Measurements from ENCODE around the gene RRP15.
"Not testable (repeated sequence)": the region's sequence is repeated elsewhere in the genome, so short reads cannot be mapped to it uniquely, and the experiment has no call there.

The RRP15 gene

GRCh38 chr1:218294546-218294945 is 9.5 kb downstream of the RRP15 start:
- intact Hi-C loops (cut with DNase I): no loop called here
- no peak for DNase-seq

- intact Hi-C loops (cut with DNase I): no loop called here
- no peak for DNase-seq
These were observed 11.1 kb downstream of the RRP15 start for GRCh38 chr1:218296162-218296561.

GRCh38 chr1:218297461-218297860 is 12.4 kb downstream of the RRP15 start:
- intact Hi-C loops (cut with DNase I): no loop called here
- DNase-seq: no peak

- intact Hi-C loops (cut with DNase I): no loop called here
- DNase-seq: no peak
These were observed 12.8 kb downstream of the RRP15 start for GRCh38 chr1:218297867-218298266.

- DNase-seq: no peak
- intact Hi-C loops (cut with DNase I): no loop called here
These were observed 13.3 kb downstream of the RRP15 start for GRCh38 chr1:218298398-218298797.

GRCh38 chr1:218299416-218299815 is 14.3 kb downstream of the RRP15 start:
- intact Hi-C loops (cut with DNase I): no loop called here
- no peak for DNase-seq

- DNase-seq: no peak
- intact Hi-C loops (cut with DNase I): no loop called here
These were observed 16.1 kb downstream of the RRP15 start for GRCh38 chr1:218301217-218301616.

- intact Hi-C loops (cut with DNase I): no loop called here
- no peak for DNase-seq
These were observed 17.1 kb downstream of the RRP15 start for GRCh38 chr1:218302155-218302554.

- DNase-seq: no peak
- intact Hi-C loops (cut with DNase I): no loop called here
These were observed 18.2 kb downstream of the RRP15 start for GRCh38 chr1:218303176-218303879.

GRCh38 chr1:218304281-218305039 is 19.4 kb downstream of the RRP15 start:
- peak in 3 of 10 donors; percentile 22 to 40 (median 22) for DNase-seq
- intact Hi-C loops (cut with DNase I): no loop called here

GRCh38 chr1:218305472-218306064 is 20.5 kb downstream of the RRP15 start:
- intact Hi-C loops (cut with DNase I): no loop called here

GRCh38 chr1:218312509-218312908 is 27.4 kb downstream of the RRP15 start:
- intact Hi-C loops (cut with DNase I): no loop called here

More at GRCh38 chr1:218305472-218306064, 20.5 kb downstream of the RRP15 start:
- no peak for DNase-seq

GRCh38 chr1:218314316-218314715 is 29.2 kb downstream of the RRP15 start:
- intact Hi-C loops (cut with DNase I): no loop called here
- DNase-seq: no peak

More at GRCh38 chr1:218312509-218312908, 27.4 kb downstream of the RRP15 start:
- DNase-seq: no peak

- intact Hi-C loops (cut with DNase I): no loop called here
- DNase-seq: no peak
These were observed 30.5 kb downstream of the RRP15 start for GRCh38 chr1:218315638-218316037.

- no peak for DNase-seq
- intact Hi-C loops (cut with DNase I): no loop called here
These were observed 32.0 kb downstream of the RRP15 start for GRCh38 chr1:218317061-218317460.

GRCh38 chr1:218320182-218320581 is 35.1 kb downstream of the RRP15 start:
- DNase-seq; intact Hi-C loops (cut with DNase I): not testable (repeated sequence)

GRCh38 chr1:218322762-218323161 is 37.7 kb downstream of the RRP15 start:
- intact Hi-C loops (cut with DNase I): no loop called here
- peak in 1 of 10 donors; percentile 79 for DNase-seq

GRCh38 chr1:218323568-218324225 is 38.6 kb downstream of the RRP15 start:
- DNase-seq: peak in 1 of 10 donors; percentile 76
- intact Hi-C loops (cut with DNase I): no loop called here

- intact Hi-C loops (cut with DNase I): no loop called here
- DNase-seq: peak in 3 of 10 donors; percentile 59 to 85 (median 66)
These were observed 39.1 kb downstream of the RRP15 start for GRCh38 chr1:218324226-218324580.

GRCh38 chr1:218328769-218329168 is 43.7 kb downstream of the RRP15 start:
- intact Hi-C loops (cut with DNase I): no loop called here
- no peak for DNase-seq

- intact Hi-C loops (cut with DNase I): loop anchor here (2.0 to 10.0 kb wide), 4 partner anchors 1085 to 1483 kb away; no protein-coding TSS in a partner anchor
- DNase-seq: no peak
These were observed 45.0 kb downstream of the RRP15 start for GRCh38 chr1:218330043-218330623.

Measured in posterior cingulate gyrus (tissue), 11 donors.